Lower leg skin (tissue), 3 donors: ENCODE data around the gene AVP.

ENCODE experiments used
- POLR2A ChIP-seq, 2 donors: fragments of 450-650 bp; IDR thresholded peaks; one replicate each; pipeline ENCODE4 v1.6.1; 2016 to 2017; ENCODE audit warnings: antibody characterized with exemption in 2 of 2, mild to moderate bottlenecking in 1 of 2, moderate library complexity in 1 of 2
- TF ChIP-seq, protein P1 (sequence below), 3 donors: fragments of 450-650 bp; IDR thresholded peaks; one replicate each; pipeline ENCODE4 v1.5.1; 2016; ENCODE audit warnings: antibody characterized with exemption in 3 of 3, mild to moderate bottlenecking in 3 of 3, moderate library complexity in 2 of 3

DNA sequence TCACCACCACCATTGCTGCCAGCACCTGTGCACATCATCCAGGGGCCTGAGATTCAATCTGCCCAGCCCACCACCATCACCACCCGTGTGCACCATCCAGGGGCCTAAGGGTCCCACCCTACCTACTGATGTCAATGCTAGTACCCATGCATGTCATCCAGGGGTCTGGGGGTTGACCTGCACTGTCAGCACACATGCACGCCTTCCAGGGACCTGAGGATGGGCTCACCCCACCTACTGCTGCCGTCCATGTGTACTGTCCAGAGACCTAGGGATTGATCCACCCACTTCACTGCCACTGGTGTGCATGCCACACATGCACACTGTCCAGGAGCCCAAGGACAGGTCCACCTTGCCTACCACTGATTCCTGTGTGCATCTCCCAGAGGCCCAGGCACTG is 25.0 kb downstream of the AVP start:
- TF ChIP-seq, protein P1, sequence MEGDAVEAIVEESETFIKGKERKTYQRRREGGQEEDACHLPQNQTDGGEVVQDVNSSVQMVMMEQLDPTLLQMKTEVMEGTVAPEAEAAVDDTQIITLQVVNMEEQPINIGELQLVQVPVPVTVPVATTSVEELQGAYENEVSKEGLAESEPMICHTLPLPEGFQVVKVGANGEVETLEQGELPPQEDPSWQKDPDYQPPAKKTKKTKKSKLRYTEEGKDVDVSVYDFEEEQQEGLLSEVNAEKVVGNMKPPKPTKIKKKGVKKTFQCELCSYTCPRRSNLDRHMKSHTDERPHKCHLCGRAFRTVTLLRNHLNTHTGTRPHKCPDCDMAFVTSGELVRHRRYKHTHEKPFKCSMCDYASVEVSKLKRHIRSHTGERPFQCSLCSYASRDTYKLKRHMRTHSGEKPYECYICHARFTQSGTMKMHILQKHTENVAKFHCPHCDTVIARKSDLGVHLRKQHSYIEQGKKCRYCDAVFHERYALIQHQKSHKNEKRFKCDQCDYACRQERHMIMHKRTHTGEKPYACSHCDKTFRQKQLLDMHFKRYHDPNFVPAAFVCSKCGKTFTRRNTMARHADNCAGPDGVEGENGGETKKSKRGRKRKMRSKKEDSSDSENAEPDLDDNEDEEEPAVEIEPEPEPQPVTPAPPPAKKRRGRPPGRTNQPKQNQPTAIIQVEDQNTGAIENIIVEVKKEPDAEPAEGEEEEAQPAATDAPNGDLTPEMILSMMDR (IDR thresholded peaks at IDR 0.05), result no peak
- TF ChIP-seq POLR2A (IDR thresholded peaks at IDR 0.05), result no peak
